GM23338 (cell line): ENCODE measurements around the gene ALPL. TPM values are rescaled to one million over a fixed set of nuclear protein-coding genes. Genes with fewer than 3 reads are reported as not detected.

ENCODE experiments used
- ATAC-seq: fragments of 200-7000 bp; cut with Tn5 transposase; 3 replicates; pipeline ENCODE4 v1.9.1; 2020
- DNase-seq: peaks from one replicate; pipeline ENCODE4 v3.0.0-alpha.2; 2015; ENCODE audit warnings: low spot score
- H2AFZ ChIP-seq: fragments of 200-600 bp; sonication (generic); 2 replicates; pipeline ENCODE4 v1.8.0; 2016; ENCODE audit warnings: antibody characterized with exemption, mild to moderate bottlenecking, moderate library complexity
- H3F3A ChIP-seq: fragments of 200-600 bp; sonication (generic); replicated peaks from 2 replicates; pipeline ENCODE4 v1.8.0; 2017; ENCODE audit warnings: antibody characterized with exemption, mixed run types, low read depth
- H3K27ac ChIP-seq: fragments of 200-600 bp; sonication (generic); 2 replicates; pipeline ENCODE4 v1.6.1; 2016; ENCODE audit warnings: low read depth
- H3K27me3 ChIP-seq: fragments of 200-600 bp; sonication (generic); 2 replicates; pipeline ENCODE4 v1.8.0; 2016; ENCODE audit warnings: mild to moderate bottlenecking, mixed run types, moderate library complexity; ENCODE audit not compliant: insufficient read depth
- H3K36me3 ChIP-seq: fragments of 200-600 bp; sonication (generic); 2 replicates; pipeline ENCODE4 v1.8.0; 2016; ENCODE audit warnings: mild to moderate bottlenecking; ENCODE audit not compliant: insufficient read depth
- H3K4me1 ChIP-seq: fragments of 200-600 bp; sonication (generic); 2 replicates; pipeline ENCODE4 v1.8.0; 2016; ENCODE audit warnings: mild to moderate bottlenecking, moderate library complexity; ENCODE audit not compliant: insufficient read depth
- H3K4me2 ChIP-seq: fragments of 200-600 bp; sonication (generic); 2 replicates; pipeline ENCODE4 v1.7.1; 2017; ENCODE audit warnings: mixed run types
- H3K4me3 ChIP-seq: fragments of 200-600 bp; sonication (generic); 2 replicates; pipeline ENCODE4 v1.6.1; 2016; ENCODE audit warnings: mixed run types
- H3K79me2 ChIP-seq: fragments of 200-600 bp; sonication (generic); replicated peaks from 2 replicates; pipeline ENCODE4 v1.8.0; 2017; ENCODE audit warnings: mild to moderate bottlenecking; ENCODE audit not compliant: insufficient read depth
- H3K9me2 ChIP-seq: fragments of 200-600 bp; sonication (generic); 2 replicates; pipeline ENCODE4 v1.8.0; 2017; ENCODE audit not compliant: insufficient read depth
- H4K20me1 ChIP-seq: fragments of 200-600 bp; sonication (generic); replicated peaks from 2 replicates; pipeline ENCODE4 v1.8.0; 2017; ENCODE audit warnings: mild to moderate bottlenecking; ENCODE audit not compliant: insufficient read depth
- H3K27ac Mint-ChIP-seq: 2 replicates; pipeline ENCODE4 v1.8.0; 2020; ENCODE audit warnings: inconsistent platforms, mild to moderate bottlenecking, moderate library complexity, mixed read lengths
- H3K27me3 Mint-ChIP-seq: 3 replicates; pipeline ENCODE4 v1.8.0; 2022; ENCODE audit warnings: low read depth, mild to moderate bottlenecking, moderate library complexity, mixed read lengths, inconsistent platforms; ENCODE audit not compliant: insufficient read depth, poor library complexity
- H3K36me3 Mint-ChIP-seq: 3 replicates; pipeline ENCODE4 v1.8.0; 2021; ENCODE audit warnings: low read depth, mild to moderate bottlenecking, inconsistent platforms, moderate library complexity, mixed read lengths
- H3K4me1 Mint-ChIP-seq: 3 replicates; pipeline ENCODE4 v1.8.0; 2020; ENCODE audit warnings: mild to moderate bottlenecking, inconsistent platforms, mixed read lengths
- H3K4me3 Mint-ChIP-seq: 3 replicates; pipeline ENCODE4 v1.8.0; 2021; ENCODE audit warnings: moderate library complexity, mild to moderate bottlenecking, inconsistent platforms, mixed read lengths
- H3K9me3 Mint-ChIP-seq: 3 replicates; pipeline ENCODE4 v1.8.0; 2020; ENCODE audit warnings: moderate library complexity, mild to moderate bottlenecking, inconsistent platforms, mixed read lengths
- CREB1 ChIP-seq: fragments of 250-450 bp; sonication (Bioruptor Pico); IDR thresholded peaks from 2 replicates; pipeline ENCODE4 v1.5.0; 2020; ENCODE audit warnings: low read depth, mild to moderate bottlenecking, moderate library complexity
- EZH2 ChIP-seq: fragments of 200-600 bp; sonication (generic); IDR thresholded peaks from one replicate; pipeline ENCODE4 v1.8.0; 2017; ENCODE audit warnings: antibody characterized with exemption, mild to moderate bottlenecking, low read depth; ENCODE audit not compliant: unreplicated experiment
- JUNB ChIP-seq: IDR thresholded peaks from one replicate; pipeline ENCODE4 v1.6.1; 2016; ENCODE audit warnings: antibody characterized with exemption; ENCODE audit not compliant: unreplicated experiment
- NANOG ChIP-seq: IDR thresholded peaks from 2 replicates; pipeline ENCODE4 v1.6.1; 2016; ENCODE audit warnings: antibody characterized with exemption, borderline replicate concordance
- STAT1 ChIP-seq: IDR thresholded peaks from one replicate; pipeline ENCODE4 v1.6.1; 2016; ENCODE audit warnings: antibody characterized with exemption; ENCODE audit not compliant: unreplicated experiment
- ZNF331 ChIP-seq: fragments of 250-450 bp; sonication (Bioruptor Pico); IDR thresholded peaks from 2 replicates; pipeline ENCODE4 v1.5.0; 2020; ENCODE audit warnings: low read depth, mild to moderate bottlenecking, moderate library complexity
- polyA plus RNA-seq: library from polyadenylated mRNA; unstranded; fragments of >200 nt; fragmentation: Nextera tagmentation; extraction: Ambion mirVana; gene quantifications from 2 replicates; pipeline ENCODE4 v1.2.1, GENCODE V29; 2016
- total RNA-seq: library from RNA; depleted of rRNA; stranded (reverse); fragments of >200 nt; shearing (Covaris generic); gene quantifications from 2 replicates; pipeline ENCODE4 v1.2.3, GENCODE V29; 2014
- TF ChIP-seq, protein P1 (sequence below): fragments of 250-450 bp; sonication (Bioruptor Pico); IDR thresholded peaks from 2 replicates; pipeline ENCODE4 v1.5.0; 2020; ENCODE audit warnings: mild to moderate bottlenecking, moderate library complexity
- TF ChIP-seq, protein P2 (sequence below), 2 experiments: fragments of 200-600 bp in 1 of 2; sonication (generic) in 1 of 2; conservative IDR thresholded peaks; 2 replicates each; pipeline versions ENCODE4 v1.5.1 to v1.6.1; 2016 to 2017; ENCODE audit warnings: antibody characterized with exemption in 2 of 2, low read depth in 2 of 2, mild to moderate bottlenecking in 2 of 2, moderate library complexity in 1 of 2
- TF ChIP-seq, protein P3 (sequence below): IDR thresholded peaks from 2 replicates; pipeline ENCODE4 v1.6.1; 2016; ENCODE audit warnings: antibody characterized with exemption
- TF ChIP-seq, protein P4 (sequence below): IDR thresholded peaks from one replicate; pipeline ENCODE4 v1.6.1; 2018; ENCODE audit warnings: antibody characterized with exemption; ENCODE audit not compliant: unreplicated experiment

Gene ALPL
- total and polyA plus RNA-seq, 2 experiments from 2014 or later, result 116 to 187 TPM

DNA sequence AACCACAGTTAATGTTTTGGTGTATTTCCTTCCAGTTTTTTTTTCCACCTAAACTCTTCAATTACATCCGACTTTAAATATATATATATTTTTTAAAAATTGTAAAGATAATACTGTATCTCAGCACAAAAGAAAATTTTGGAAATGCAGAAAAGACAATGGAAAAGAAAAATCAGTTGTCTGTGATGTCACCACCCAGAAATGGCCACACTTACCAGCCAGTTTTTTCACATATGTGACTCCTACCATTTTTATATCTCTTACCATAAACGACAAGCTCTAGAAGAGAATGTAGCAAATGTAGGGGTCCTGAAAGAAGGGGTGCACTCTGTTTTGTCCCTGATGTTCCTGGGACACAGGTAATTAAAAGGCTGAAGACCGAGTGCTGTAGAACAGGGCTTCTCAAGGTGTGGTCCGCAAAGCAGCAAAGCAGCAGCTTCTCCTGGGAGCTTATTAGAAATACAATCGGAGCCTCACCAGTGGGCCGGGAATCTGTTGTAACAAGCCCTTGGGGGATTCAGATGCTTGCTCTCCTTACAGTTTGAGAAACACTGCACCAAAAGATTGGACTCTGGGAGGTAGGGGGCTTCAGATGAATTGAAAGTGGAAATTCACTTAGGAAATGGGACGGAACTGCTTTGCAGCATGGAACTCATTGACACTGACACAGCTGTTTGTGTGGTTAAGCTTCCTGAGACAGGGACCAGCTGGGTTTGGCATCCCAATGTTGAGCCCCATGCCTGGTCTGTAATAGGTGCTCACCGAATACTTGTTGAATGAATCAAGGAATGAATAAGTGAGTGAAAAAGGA lies 44.1 kb downstream of the ALPL start (continued):
- TF ChIP-seq, protein P1, sequence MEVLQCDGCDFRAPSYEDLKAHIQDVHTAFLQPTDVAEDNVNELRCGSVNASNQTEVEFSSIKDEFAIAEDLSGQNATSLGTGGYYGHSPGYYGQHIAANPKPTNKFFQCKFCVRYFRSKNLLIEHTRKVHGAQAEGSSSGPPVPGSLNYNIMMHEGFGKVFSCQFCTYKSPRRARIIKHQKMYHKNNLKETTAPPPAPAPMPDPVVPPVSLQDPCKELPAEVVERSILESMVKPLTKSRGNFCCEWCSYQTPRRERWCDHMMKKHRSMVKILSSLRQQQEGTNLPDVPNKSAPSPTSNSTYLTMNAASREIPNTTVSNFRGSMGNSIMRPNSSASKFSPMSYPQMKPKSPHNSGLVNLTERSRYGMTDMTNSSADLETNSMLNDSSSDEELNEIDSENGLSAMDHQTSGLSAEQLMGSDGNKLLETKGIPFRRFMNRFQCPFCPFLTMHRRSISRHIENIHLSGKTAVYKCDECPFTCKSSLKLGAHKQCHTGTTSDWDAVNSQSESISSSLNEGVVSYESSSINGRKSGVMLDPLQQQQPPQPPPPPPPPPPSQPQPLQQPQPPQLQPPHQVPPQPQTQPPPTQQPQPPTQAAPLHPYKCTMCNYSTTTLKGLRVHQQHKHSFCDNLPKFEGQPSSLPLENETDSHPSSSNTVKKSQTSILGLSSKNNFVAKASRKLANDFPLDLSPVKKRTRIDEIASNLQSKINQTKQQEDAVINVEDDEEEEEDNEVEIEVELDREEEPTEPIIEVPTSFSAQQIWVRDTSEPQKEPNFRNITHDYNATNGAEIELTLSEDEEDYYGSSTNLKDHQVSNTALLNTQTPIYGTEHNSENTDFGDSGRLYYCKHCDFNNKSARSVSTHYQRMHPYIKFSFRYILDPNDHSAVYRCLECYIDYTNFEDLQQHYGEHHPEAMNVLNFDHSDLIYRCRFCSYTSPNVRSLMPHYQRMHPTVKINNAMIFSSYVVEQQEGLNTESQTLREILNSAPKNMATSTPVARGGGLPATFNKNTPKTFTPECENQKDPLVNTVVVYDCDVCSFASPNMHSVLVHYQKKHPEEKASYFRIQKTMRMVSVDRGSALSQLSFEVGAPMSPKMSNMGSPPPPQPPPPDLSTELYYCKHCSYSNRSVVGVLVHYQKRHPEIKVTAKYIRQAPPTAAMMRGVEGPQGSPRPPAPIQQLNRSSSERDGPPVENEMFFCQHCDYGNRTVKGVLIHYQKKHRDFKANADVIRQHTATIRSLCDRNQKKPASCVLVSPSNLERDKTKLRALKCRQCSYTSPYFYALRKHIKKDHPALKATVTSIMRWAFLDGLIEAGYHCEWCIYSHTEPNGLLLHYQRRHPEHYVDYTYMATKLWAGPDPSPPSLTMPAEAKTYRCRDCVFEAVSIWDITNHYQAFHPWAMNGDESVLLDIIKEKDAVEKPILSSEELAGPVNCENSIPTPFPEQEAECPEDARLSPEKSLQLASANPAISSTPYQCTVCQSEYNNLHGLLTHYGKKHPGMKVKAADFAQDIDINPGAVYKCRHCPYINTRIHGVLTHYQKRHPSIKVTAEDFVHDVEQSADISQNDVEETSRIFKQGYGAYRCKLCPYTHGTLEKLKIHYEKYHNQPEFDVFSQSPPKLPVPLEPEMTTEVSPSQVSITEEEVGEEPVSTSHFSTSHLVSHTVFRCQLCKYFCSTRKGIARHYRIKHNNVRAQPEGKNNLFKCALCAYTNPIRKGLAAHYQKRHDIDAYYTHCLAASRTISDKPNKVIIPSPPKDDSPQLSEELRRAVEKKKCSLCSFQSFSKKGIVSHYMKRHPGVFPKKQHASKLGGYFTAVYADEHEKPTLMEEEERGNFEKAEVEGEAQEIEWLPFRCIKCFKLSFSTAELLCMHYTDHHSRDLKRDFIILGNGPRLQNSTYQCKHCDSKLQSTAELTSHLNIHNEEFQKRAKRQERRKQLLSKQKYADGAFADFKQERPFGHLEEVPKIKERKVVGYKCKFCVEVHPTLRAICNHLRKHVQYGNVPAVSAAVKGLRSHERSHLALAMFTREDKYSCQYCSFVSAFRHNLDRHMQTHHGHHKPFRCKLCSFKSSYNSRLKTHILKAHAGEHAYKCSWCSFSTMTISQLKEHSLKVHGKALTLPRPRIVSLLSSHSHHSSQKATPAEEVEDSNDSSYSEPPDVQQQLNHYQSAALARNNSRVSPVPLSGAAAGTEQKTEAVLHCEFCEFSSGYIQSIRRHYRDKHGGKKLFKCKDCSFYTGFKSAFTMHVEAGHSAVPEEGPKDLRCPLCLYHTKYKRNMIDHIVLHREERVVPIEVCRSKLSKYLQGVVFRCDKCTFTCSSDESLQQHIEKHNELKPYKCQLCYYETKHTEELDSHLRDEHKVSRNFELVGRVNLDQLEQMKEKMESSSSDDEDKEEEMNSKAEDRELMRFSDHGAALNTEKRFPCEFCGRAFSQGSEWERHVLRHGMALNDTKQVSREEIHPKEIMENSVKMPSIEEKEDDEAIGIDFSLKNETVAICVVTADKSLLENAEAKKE (CRISPR knock-in tag), result no peak
- no peak for TF ChIP-seq JUNB

DNA sequence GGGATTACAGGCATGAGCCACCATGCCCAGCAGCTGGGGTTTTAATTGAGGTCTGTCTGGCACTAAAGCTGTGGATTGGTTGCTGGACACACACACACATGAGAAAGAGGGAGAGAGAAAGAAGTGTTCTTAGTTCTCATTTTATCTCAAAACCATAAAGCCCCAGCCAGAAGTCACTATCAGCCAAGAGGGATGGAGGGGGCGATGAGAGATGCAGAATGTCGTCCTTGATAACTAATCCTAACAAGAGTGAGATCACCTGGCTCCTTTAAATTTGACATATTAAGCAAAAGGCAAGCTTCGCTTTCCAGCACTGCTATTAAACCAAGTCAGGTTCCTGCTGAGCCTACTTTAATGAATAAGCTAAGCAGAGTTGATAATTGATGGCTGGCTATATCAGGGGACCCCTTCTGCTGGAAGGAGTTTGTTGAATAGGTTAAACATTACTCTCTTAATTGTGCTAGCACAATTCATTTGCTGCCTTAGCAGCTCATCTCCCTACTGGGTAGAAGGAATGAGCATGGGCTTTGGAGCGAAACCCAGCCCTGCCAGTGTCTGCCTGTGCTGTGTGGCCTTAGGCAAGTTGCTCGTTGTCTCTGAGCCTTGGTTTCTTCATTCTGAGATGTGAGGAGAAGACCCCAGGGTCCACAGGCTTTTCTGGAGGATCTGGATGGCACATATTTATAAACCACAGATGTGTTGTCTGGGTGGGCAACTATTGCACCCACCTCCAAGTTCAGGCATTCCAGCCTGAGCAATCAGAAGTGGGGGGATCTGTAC lies 50.8 kb downstream of the ALPL start:
- no peak overlapping the region for H3K27ac Mint-ChIP-seq
- no peaks in the 10 kb centered on the region; the same call in 1 of the 2 replicates for H3K36me3 ChIP-seq
- TF ChIP-seq EZH2 (no peak), ZNF331 (CRISPR knock-in tag) (no peak), STAT1 (no peak), NANOG (no peak), CREB1 (no peak)
- TF ChIP-seq, protein P2, sequence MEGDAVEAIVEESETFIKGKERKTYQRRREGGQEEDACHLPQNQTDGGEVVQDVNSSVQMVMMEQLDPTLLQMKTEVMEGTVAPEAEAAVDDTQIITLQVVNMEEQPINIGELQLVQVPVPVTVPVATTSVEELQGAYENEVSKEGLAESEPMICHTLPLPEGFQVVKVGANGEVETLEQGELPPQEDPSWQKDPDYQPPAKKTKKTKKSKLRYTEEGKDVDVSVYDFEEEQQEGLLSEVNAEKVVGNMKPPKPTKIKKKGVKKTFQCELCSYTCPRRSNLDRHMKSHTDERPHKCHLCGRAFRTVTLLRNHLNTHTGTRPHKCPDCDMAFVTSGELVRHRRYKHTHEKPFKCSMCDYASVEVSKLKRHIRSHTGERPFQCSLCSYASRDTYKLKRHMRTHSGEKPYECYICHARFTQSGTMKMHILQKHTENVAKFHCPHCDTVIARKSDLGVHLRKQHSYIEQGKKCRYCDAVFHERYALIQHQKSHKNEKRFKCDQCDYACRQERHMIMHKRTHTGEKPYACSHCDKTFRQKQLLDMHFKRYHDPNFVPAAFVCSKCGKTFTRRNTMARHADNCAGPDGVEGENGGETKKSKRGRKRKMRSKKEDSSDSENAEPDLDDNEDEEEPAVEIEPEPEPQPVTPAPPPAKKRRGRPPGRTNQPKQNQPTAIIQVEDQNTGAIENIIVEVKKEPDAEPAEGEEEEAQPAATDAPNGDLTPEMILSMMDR (conservative IDR thresholded peaks at IDR 0.05; ENCODE audit: low read depth in 2 of 2), result no peak
- TF ChIP-seq, protein P3, sequence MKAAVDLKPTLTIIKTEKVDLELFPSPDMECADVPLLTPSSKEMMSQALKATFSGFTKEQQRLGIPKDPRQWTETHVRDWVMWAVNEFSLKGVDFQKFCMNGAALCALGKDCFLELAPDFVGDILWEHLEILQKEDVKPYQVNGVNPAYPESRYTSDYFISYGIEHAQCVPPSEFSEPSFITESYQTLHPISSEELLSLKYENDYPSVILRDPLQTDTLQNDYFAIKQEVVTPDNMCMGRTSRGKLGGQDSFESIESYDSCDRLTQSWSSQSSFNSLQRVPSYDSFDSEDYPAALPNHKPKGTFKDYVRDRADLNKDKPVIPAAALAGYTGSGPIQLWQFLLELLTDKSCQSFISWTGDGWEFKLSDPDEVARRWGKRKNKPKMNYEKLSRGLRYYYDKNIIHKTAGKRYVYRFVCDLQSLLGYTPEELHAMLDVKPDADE, result no peak
- TF ChIP-seq, protein P4, sequence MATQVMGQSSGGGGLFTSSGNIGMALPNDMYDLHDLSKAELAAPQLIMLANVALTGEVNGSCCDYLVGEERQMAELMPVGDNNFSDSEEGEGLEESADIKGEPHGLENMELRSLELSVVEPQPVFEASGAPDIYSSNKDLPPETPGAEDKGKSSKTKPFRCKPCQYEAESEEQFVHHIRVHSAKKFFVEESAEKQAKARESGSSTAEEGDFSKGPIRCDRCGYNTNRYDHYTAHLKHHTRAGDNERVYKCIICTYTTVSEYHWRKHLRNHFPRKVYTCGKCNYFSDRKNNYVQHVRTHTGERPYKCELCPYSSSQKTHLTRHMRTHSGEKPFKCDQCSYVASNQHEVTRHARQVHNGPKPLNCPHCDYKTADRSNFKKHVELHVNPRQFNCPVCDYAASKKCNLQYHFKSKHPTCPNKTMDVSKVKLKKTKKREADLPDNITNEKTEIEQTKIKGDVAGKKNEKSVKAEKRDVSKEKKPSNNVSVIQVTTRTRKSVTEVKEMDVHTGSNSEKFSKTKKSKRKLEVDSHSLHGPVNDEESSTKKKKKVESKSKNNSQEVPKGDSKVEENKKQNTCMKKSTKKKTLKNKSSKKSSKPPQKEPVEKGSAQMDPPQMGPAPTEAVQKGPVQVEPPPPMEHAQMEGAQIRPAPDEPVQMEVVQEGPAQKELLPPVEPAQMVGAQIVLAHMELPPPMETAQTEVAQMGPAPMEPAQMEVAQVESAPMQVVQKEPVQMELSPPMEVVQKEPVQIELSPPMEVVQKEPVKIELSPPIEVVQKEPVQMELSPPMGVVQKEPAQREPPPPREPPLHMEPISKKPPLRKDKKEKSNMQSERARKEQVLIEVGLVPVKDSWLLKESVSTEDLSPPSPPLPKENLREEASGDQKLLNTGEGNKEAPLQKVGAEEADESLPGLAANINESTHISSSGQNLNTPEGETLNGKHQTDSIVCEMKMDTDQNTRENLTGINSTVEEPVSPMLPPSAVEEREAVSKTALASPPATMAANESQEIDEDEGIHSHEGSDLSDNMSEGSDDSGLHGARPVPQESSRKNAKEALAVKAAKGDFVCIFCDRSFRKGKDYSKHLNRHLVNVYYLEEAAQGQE, result no peak

More for the DNA sequence above, 50.8 kb downstream of the ALPL start:
- ATAC-seq (no peak), DNase-seq (no peak)
- H3K4me3 Mint-ChIP-seq, result no peak overlapping the region
- H3K4me3 ChIP-seq, result no peak overlapping the region
- H3K36me3 Mint-ChIP-seq, result peaks cover 21% of the 10 kb centered on the region
- peaks cover 7% of the 10 kb centered on the region for H3K27me3 Mint-ChIP-seq
- no peaks in the 10 kb centered on the region; the same call in 1 of the 2 replicates for H4K20me1 ChIP-seq
- H3K4me1 Mint-ChIP-seq, result peaks cover 3% of the 10 kb centered on the region
- H2AFZ ChIP-seq, result no peak overlapping the region
- H3K79me2 ChIP-seq, result no peaks in the 10 kb centered on the region
- no peaks in the 10 kb centered on the region for H3K9me2 ChIP-seq
- no peaks in the 10 kb centered on the region; the same call in 2 of the 3 replicates for H3K9me3 Mint-ChIP-seq
- no peaks in the 10 kb centered on the region for H3K27me3 ChIP-seq
- no peaks in the 10 kb centered on the region for H3F3A ChIP-seq
- H3K4me2 ChIP-seq, result no peak overlapping the region
- H3K27ac ChIP-seq, result no peak overlapping the region
- no peaks in the 10 kb centered on the region; the same call in 1 of the 2 replicates for H3K4me1 ChIP-seq
